ENCODE measurements around the gene SEZ6.

DNA sequence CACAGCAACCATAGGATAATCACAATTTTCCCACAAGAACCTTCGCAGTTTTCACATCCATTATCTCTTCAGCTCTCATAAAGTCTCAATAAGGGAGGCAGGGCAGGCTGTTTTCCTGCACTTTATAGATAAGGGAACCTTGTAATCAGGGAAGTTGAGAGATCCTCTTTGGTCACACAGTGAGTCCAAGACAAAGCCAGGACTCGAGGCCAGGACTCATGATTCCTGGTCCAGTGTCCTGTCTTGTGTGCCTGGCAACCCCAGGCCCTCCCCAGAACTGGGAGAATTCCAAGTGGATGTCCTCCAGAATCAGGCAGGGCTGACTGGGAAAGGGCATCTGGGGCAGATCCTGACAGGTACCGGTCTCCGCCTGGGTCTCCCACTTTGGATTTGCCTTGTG lies 31.4 kb downstream of the SEZ6 start:
- TF ChIP-seq RFX5 (IDR thresholded peaks at IDR 0.05; ENCODE audit: low read depth, low read length) (no peak), NFE2L2 (IDR thresholded peaks at IDR 0.05; ENCODE audit: low read depth, low read length) (no peak), POLR2A (IDR thresholded peaks at IDR 0.05; ENCODE audit: low read depth, low read length) (no peak)
- TF ChIP-seq, protein P1, sequence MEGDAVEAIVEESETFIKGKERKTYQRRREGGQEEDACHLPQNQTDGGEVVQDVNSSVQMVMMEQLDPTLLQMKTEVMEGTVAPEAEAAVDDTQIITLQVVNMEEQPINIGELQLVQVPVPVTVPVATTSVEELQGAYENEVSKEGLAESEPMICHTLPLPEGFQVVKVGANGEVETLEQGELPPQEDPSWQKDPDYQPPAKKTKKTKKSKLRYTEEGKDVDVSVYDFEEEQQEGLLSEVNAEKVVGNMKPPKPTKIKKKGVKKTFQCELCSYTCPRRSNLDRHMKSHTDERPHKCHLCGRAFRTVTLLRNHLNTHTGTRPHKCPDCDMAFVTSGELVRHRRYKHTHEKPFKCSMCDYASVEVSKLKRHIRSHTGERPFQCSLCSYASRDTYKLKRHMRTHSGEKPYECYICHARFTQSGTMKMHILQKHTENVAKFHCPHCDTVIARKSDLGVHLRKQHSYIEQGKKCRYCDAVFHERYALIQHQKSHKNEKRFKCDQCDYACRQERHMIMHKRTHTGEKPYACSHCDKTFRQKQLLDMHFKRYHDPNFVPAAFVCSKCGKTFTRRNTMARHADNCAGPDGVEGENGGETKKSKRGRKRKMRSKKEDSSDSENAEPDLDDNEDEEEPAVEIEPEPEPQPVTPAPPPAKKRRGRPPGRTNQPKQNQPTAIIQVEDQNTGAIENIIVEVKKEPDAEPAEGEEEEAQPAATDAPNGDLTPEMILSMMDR (conservative IDR thresholded peaks at IDR 0.05; ENCODE audit: low read depth, low read length), result no peak
